ENCODE measurements around the gene IQGAP2. TPM values are rescaled to one million over a fixed set of nuclear protein-coding genes. Genes with fewer than 3 reads are reported as not detected.
A peak's percentile ranks its signal among the peaks of the same experiment; 100 is the strongest.

Gene IQGAP2
- total RNA-seq, 1 donor from 2014 or later: 4.0 TPM

DNA sequence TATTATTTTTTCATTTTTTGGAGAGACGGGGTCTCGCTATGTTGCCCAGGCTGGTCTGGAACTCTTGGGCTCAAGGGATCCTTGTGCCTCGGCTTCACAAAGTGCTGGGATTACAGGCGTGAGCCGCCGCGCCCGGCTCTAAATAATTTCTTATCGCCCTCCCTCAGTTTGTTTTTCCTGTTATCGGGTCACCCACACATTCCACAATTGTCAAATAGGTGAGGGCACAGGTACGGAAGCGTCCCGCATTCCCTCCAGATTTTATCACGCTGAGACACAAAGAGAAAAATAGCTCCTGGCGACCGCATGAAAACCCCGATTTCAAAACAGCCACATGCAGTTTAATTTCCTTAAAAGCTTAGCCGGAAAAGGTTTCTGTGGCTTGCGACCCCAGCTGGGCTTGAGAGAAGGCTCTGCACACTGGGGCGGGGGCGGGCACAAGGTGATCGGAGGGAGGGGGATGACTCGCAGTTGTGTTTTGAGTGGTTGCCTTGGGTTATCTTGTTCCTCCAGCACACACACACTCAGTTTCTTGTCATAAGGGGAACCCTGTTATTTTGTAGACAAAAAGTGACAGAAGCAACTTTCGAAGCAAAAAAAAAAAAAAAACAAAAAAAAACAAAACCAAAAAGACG lies 717 bp upstream of the IQGAP2 start:
- TF ChIP-seq, protein P1, sequence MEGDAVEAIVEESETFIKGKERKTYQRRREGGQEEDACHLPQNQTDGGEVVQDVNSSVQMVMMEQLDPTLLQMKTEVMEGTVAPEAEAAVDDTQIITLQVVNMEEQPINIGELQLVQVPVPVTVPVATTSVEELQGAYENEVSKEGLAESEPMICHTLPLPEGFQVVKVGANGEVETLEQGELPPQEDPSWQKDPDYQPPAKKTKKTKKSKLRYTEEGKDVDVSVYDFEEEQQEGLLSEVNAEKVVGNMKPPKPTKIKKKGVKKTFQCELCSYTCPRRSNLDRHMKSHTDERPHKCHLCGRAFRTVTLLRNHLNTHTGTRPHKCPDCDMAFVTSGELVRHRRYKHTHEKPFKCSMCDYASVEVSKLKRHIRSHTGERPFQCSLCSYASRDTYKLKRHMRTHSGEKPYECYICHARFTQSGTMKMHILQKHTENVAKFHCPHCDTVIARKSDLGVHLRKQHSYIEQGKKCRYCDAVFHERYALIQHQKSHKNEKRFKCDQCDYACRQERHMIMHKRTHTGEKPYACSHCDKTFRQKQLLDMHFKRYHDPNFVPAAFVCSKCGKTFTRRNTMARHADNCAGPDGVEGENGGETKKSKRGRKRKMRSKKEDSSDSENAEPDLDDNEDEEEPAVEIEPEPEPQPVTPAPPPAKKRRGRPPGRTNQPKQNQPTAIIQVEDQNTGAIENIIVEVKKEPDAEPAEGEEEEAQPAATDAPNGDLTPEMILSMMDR (IDR thresholded peaks at IDR 0.05; ENCODE audit: insufficient read depth, low read length, poor library complexity, severe bottlenecking): no peak
- Histone ChIP-seq H3K4me3 (ENCODE audit: low read depth, low read length) (peak overlapping the region; percentile 51), H3K36me3 (ENCODE audit: control insufficient read depth, insufficient read depth, low read length) (no peaks in the 10 kb centered on the region), H3K27me3 (ENCODE audit: control insufficient read depth, insufficient read depth, low read length) (peaks cover 19% of the 10 kb centered on the region)
- no peak for DNase-seq (ENCODE audit: low read depth)

DNA sequence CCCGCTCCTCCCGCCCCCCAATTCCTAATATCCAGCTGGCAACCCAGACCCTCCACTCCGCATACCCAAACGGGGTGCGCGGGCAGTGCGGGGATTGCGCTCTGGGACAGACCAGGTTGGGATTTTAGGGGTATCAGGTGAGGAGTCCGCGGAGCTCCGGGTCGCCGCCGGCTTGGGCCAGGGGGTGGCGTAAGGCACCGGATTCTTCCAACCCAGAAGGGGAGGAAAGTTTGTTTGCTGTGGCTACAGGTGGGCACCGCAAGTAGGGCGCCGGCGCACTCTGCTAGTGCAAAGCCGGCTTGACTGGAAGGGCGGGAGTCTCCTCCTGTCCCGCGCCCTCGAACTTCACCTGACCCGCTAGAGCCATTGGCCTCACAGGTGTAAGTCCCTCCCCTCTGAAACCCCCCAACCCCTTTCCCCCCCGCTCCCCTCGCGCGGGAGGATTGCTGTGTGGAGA lies 709 bp downstream of the IQGAP2 start:
- TF ChIP-seq, protein P1 (IDR thresholded peaks at IDR 0.05; ENCODE audit: insufficient read depth, low read length, poor library complexity, severe bottlenecking): peak; percentile 43
- peaks cover 19% of the 10 kb centered on the region for H3K27me3 ChIP-seq (ENCODE audit: control insufficient read depth, insufficient read depth, low read length)
- peak overlapping the region; percentile 51 for H3K4me3 ChIP-seq (ENCODE audit: low read depth, low read length)
- DNase-seq (ENCODE audit: low read depth): no peak
- H3K36me3 ChIP-seq (ENCODE audit: control insufficient read depth, insufficient read depth, low read length): no peaks in the 10 kb centered on the region

DNA sequence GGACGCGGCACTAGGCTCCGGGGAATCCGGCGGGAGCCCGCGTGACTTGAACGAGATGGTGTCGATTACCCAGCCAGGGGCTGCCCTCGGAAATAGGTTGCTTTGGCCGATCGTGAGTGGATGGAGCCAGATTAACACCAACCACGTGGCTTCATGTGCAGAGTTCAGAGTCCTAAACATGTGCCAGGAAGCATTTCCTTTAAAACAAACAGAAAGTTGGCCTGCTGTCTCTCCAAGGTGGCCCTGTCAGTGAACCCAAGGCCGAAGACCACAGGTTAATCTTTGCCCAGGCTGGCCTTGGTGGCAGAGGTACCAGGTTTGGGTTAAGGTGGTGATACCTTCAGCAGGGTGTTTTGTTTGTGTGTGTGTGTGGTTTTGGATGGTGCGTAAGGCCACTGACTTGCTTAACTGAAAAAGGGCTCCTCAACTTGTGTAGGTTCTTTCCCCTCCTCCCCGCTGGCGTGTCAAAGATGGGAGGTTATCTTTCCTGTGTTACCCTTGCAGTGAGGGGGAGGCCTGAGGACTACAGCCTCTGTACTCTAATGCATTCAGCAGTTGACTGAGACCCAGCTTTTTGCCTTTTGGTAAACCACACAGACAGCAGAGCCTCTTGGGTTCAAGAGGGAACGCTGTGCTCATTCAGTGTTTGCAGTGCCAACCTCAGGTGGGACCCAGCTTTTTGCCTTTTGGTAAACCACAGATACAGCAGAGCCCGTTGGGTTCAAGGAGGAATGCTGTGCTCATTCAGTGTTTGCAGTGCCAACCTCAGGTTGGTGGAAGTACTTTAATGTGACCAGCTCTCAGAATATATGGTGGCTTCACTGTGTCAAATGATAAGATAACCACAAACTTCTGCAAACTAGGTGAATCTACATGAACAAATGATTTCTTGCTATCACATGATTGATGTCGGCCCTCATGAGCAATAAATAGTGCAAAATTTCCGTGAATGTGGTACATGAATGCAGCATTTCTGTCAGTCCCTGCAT lies 1.4 kb downstream of the IQGAP2 start:
- DNase-seq (ENCODE audit: low read depth): no peak
- Histone ChIP-seq H3K4me3 (ENCODE audit: low read depth, low read length) (no peak overlapping the region), H3K27me3 (ENCODE audit: control insufficient read depth, insufficient read depth, low read length) (peaks cover 19% of the 10 kb centered on the region), H3K36me3 (ENCODE audit: control insufficient read depth, insufficient read depth, low read length) (no peaks in the 10 kb centered on the region)
- TF ChIP-seq, protein P1 (IDR thresholded peaks at IDR 0.05; ENCODE audit: insufficient read depth, low read length, poor library complexity, severe bottlenecking): no peak

DNA sequence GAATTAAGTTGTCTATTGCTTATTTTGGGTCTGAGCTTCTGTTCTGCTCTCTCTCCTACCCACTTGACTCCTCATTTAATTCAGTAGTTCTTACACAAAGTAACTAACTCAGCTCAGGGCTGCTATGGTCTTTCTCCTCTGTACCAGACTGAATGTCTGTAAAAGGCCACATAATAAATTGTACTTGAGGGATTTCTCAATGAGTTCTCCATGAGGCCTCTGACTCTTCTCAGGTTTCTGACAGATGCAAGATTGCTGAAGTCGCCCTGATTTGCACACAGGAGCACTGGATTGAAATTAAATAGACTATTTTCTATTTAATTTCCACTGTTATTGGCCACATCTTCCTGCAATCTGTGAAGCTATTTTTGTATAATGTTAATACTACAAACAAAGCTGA lies 2.9 kb downstream of the IQGAP2 start:
- H3K4me3 ChIP-seq (ENCODE audit: low read depth, low read length): no peak overlapping the region
- H3K27me3 ChIP-seq (ENCODE audit: control insufficient read depth, insufficient read depth, low read length): peaks cover 19% of the 10 kb centered on the region
- H3K36me3 ChIP-seq (ENCODE audit: control insufficient read depth, insufficient read depth, low read length): no peaks in the 10 kb centered on the region
- TF ChIP-seq, protein P1 (IDR thresholded peaks at IDR 0.05; ENCODE audit: insufficient read depth, low read length, poor library complexity, severe bottlenecking): no peak
- DNase-seq (ENCODE audit: low read depth): no peak

DNA sequence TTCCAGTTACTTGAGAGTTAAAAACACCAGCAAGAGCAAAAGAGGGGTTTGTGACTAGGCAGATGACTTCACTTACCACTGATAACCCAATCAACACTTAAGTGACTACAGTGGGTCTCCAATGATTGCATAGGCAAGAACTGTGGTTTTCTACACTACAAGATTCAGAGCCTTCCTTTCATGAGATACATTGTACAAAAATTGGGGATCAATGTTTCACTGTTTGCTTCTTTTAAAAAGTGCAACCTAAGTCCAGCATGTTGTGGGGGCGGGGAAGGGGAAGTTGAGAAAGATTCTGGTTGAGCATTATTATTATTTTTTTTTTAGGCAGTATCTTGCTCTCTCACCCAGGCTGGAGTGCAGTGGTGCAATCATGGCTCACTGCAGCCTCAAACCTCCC lies 3.6 kb downstream of the IQGAP2 start:
- Histone ChIP-seq H3K27me3 (ENCODE audit: control insufficient read depth, insufficient read depth, low read length) (peaks cover 19% of the 10 kb centered on the region), H3K4me3 (ENCODE audit: low read depth, low read length) (no peak overlapping the region), H3K36me3 (ENCODE audit: control insufficient read depth, insufficient read depth, low read length) (no peaks in the 10 kb centered on the region)
- DNase-seq (ENCODE audit: low read depth): no peak
- TF ChIP-seq, protein P1 (IDR thresholded peaks at IDR 0.05; ENCODE audit: insufficient read depth, low read length, poor library complexity, severe bottlenecking): no peak

Measured in kidney epithelial cell (primary cell).